Activated naive CD8-positive, alpha-beta T cell treated with anti-CD3 and anti-CD28 coated beads, Interleukin-2, amount 10 ng/mL, durations not matched to agents 7 days and 5 days (primary cell): ENCODE data around the gene SLC5A8. TPM values are rescaled to one million over a fixed set of nuclear protein-coding genes. Genes with fewer than 3 reads are reported as not detected.

ENCODE experiments used
- ATAC-seq: fragments of 150-1000 bp; cut with Tn5 transposase; one replicate; pipeline ENCODE4 v1.10.0; 2021; ENCODE audit warnings: low read depth, moderate library complexity
- POLR2A ChIA-PET: fragments of 350-600 bp; sonication (Branson Sonifier 250); formaldehyde crosslinking; loops from one replicate; lab custom pipeline; 2021; ENCODE audit warnings: antibody characterized with exemption; lab: Charles Lee
- DNase-seq: peaks from one replicate; pipeline ENCODE4 v3.0.0; 2021
- H3K27ac Mint-ChIP-seq: one replicate; pipeline ENCODE4 v1.8.0; 2022; ENCODE audit warnings: mild to moderate bottlenecking, mixed read lengths
- H3K27me3 Mint-ChIP-seq: one replicate; pipeline ENCODE4 v1.8.0; 2022; ENCODE audit warnings: mild to moderate bottlenecking, moderate library complexity, mixed read lengths
- H3K36me3 Mint-ChIP-seq: one replicate; pipeline ENCODE4 v1.8.0; 2021; ENCODE audit warnings: mild to moderate bottlenecking, mixed read lengths
- H3K4me1 Mint-ChIP-seq: one replicate; pipeline ENCODE4 v1.8.0; 2021; ENCODE audit warnings: mixed read lengths
- H3K4me3 Mint-ChIP-seq: one replicate; pipeline ENCODE4 v1.8.0; 2022; ENCODE audit warnings: mild to moderate bottlenecking, moderate library complexity, mixed read lengths
- H3K9me3 Mint-ChIP-seq: one replicate; pipeline ENCODE4 v1.8.0; 2021; ENCODE audit warnings: mixed read lengths
- total RNA-seq, 2 experiments: library from RNA; stranded (reverse); gene quantifications; one replicate each; pipeline ENCODE4 v1.2.3, GENCODE V29; 2021

Gene SLC5A8
- total RNA-seq, 2 experiments from 2014 or later: not detected

DNA sequence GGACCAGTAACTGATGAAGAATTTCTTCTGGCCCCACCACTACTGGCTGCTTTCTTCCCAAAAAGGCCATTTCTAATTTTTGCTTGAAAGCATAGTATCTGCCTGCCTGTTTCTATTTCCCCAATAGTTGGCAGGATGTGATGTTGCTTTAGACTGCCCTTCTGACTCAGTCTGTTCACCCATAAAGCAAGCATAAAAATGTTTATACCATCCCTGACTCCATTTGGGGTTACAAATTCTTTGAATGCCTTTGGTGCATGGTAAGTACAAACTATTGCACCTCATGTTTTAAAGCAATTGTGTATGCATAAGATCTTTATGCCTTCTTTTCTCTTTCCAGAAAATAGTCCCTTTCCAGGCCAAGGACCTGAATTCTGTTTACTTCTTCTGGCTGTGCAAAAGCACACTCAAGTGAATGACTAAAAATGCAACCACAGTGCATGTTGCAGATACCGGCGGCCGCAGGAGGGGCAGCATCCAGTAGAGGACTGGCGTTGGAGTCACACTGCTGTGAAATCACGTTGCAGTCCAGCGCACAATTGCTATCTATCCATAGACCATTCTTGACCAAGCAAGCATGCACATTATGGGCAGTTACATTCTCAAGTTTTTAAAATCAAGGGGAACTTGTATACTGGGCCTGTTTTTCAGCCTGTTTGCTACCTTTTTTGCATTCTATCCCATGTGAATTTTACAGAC is 82.4 kb downstream of the SLC5A8 start:
- H3K27me3 Mint-ChIP-seq: no peaks in the 10 kb centered on the region
- DNase-seq (no peak), ATAC-seq (no peak)
- no peak overlapping the region for H3K4me3 Mint-ChIP-seq
- peaks cover 2% of the 10 kb centered on the region for H3K9me3 Mint-ChIP-seq
- H3K4me1 Mint-ChIP-seq: no peaks in the 10 kb centered on the region
- no peak overlapping the region for H3K27ac Mint-ChIP-seq
- H3K36me3 Mint-ChIP-seq: no peaks in the 10 kb centered on the region
- POLR2A ChIA-PET: no interaction called here

GRCh38 chr12:101117842-101118241 is 92.2 kb downstream of the SLC5A8 start:
- Mint-ChIP-seq H3K4me3 (no peak overlapping the region), H3K27me3 (no peaks in the 10 kb centered on the region), H3K36me3 (no peaks in the 10 kb centered on the region), H3K4me1 (no peaks in the 10 kb centered on the region), H3K27ac (no peak overlapping the region), H3K9me3 (no peaks in the 10 kb centered on the region)
- POLR2A ChIA-PET: no interaction called here
- DNase-seq: no peak
- no peak for ATAC-seq

DNA sequence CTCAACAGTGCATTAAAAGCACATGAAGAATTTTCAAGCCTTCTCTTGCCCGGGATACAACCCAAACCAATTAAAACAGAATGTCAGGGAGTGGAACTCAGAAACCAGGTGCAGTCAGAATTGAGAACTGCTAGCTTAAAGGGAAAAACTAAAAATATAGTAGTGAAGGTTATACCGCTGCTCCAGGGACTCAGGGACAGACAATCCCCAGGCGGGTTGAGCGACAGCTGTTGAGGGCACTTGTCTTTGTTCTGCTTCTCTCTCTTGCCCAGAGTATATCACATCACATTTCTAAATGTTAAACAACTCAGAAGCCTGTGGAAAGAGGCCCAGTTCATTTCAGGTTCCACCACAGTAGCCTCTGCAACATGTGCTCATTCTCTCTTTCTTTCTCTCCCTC is 93.1 kb downstream of the SLC5A8 start:
- POLR2A ChIA-PET: no interaction called here
- H3K27me3 Mint-ChIP-seq: no peaks in the 10 kb centered on the region
- H3K9me3 Mint-ChIP-seq: no peaks in the 10 kb centered on the region
- H3K27ac Mint-ChIP-seq: no peak overlapping the region
- ATAC-seq: no peak
- H3K4me3 Mint-ChIP-seq: no peak overlapping the region
- no peak for DNase-seq
- no peaks in the 10 kb centered on the region for H3K36me3 Mint-ChIP-seq
- H3K4me1 Mint-ChIP-seq: no peaks in the 10 kb centered on the region

- no peak overlapping the region for H3K4me3 Mint-ChIP-seq
- no peaks in the 10 kb centered on the region for H3K9me3 Mint-ChIP-seq
- H3K4me1 Mint-ChIP-seq: no peaks in the 10 kb centered on the region
- no peak for DNase-seq
- H3K27me3 Mint-ChIP-seq: no peaks in the 10 kb centered on the region
- POLR2A ChIA-PET: no interaction called here
- no peak for ATAC-seq
- no peaks in the 10 kb centered on the region for H3K36me3 Mint-ChIP-seq
- no peak overlapping the region for H3K27ac Mint-ChIP-seq
These were observed 94.7 kb downstream of the SLC5A8 start for GRCh38 chr12:101115326-101115725.

- no peaks in the 10 kb centered on the region for H3K4me1 Mint-ChIP-seq
- no peaks in the 10 kb centered on the region for H3K27me3 Mint-ChIP-seq
- H3K9me3 Mint-ChIP-seq: no peaks in the 10 kb centered on the region
- no peaks in the 10 kb centered on the region for H3K36me3 Mint-ChIP-seq
- no peak for DNase-seq
- no peak for ATAC-seq
- H3K4me3 Mint-ChIP-seq: no peak overlapping the region
- no peak overlapping the region for H3K27ac Mint-ChIP-seq
- POLR2A ChIA-PET: no interaction called here
These were observed 98.6 kb downstream of the SLC5A8 start for GRCh38 chr12:101111441-101111840.

DNA sequence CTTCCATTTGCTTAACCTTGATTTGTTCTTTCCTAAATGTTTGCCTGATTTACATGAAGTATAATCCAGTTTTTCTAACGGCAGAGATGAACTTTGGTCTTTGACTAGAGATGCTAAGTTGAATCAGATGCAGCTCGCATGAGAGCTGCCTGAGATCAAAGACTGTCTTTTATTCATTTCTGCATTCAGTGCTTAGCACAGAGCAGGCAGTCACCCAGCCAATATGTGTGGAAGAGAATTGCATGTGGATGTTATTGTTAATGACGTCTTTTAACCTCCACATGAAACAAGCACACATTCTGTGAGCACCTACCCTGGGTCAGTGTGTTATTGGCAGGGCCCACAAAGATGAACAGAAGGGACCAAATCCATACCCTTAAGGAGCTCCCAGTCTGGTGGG is 99.2 kb downstream of the SLC5A8 start:
- no peaks in the 10 kb centered on the region for H3K9me3 Mint-ChIP-seq
- ATAC-seq (no peak), DNase-seq (no peak)
- POLR2A ChIA-PET: no interaction called here
- H3K27me3 Mint-ChIP-seq: no peaks in the 10 kb centered on the region
- H3K27ac Mint-ChIP-seq: no peak overlapping the region
- H3K4me3 Mint-ChIP-seq: no peak overlapping the region
- no peaks in the 10 kb centered on the region for H3K36me3 Mint-ChIP-seq
- H3K4me1 Mint-ChIP-seq: no peaks in the 10 kb centered on the region

GRCh38 chr12:101108130-101108529 is 101.9 kb downstream of the SLC5A8 start:
- Mint-ChIP-seq H3K27me3 (no peaks in the 10 kb centered on the region), H3K4me3 (no peak overlapping the region), H3K36me3 (no peaks in the 10 kb centered on the region), H3K27ac (no peak overlapping the region), H3K4me1 (no peaks in the 10 kb centered on the region), H3K9me3 (no peaks in the 10 kb centered on the region)
- ATAC-seq: no peak
- no peak for DNase-seq
- POLR2A ChIA-PET: no interaction called here

DNA sequence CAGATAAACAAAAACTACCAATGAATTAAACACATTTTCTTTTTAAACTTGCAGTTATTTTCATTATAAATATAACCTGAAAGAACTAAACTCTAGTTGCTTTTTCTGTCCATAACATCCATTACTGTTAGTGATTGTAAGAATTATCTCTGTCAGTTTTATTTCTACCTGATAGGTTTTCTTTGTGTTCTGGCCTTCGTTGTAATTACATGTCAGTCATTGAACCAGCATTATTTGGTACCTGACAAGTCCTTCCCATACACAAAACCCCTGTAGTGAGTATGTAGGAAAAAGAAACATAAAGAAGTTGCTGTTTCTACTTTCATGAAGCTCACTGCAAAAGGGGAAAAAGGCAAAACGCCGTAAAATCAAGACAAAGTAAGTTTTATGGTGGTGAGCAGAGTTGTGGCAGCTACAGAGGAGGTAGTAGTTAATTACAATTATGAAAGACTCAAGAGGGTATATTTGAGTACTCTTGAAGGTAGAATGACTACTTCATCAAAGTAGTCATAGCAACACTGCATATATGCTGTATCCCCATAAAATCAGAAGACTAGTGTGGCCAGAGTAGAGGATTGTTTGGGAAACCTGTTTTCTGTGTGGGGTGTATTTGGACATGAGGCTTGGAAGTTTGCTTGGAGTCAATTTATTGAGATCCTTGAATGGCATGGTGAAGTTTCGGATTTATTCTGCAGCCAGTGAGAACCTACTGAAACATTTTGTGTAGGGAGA is 102.8 kb downstream of the SLC5A8 start:
- H3K9me3 Mint-ChIP-seq: no peaks in the 10 kb centered on the region
- H3K27ac Mint-ChIP-seq: no peak overlapping the region
- DNase-seq (no peak), ATAC-seq (no peak)
- no peaks in the 10 kb centered on the region for H3K36me3 Mint-ChIP-seq
- POLR2A ChIA-PET: no interaction called here
- no peaks in the 10 kb centered on the region for H3K4me1 Mint-ChIP-seq
- H3K27me3 Mint-ChIP-seq: no peaks in the 10 kb centered on the region
- no peak overlapping the region for H3K4me3 Mint-ChIP-seq

Other genes starting within 250 kb of the SLC5A8 start
- 10 to 100 TPM; 11.3 to 11.9 TPM for gene UTP20, start 69.9 kb upstream of the SLC5A8 start, total RNA-seq
- 10 to 100 TPM; 41.8 to 42.1 TPM for gene ARL1, start 197.5 kb upstream of the SLC5A8 start, total RNA-seq